Activated naive CD4-positive, alpha-beta T cell treated with anti-CD3 and anti-CD28 coated beads, Interleukin-2, amount 50 U/mL, for 16 hours (primary cell): ENCODE measurements around the gene POC5.
"Not testable (repeated sequence)": the region's sequence is repeated elsewhere in the genome, so short reads cannot be mapped to it uniquely, and the experiment has no call there.

ENCODE experiments used
- DNase-seq: peaks from one replicate; pipeline ENCODE4 v3.0.0-alpha.2; 2020

The POC5 gene

GRCh38 chr5:75717082-75717922 lies at the start of gene POC5:
POC5 (minus strand) TSS chr5:75717437; CDS start chr5:75712937, 4,500 bp downstream.
- DNase-seq, result peak; percentile 99

- no peak for DNase-seq
Observed at GRCh38 chr5:75758116-75758515, 40.9 kb upstream of the POC5 start.

- no peak for DNase-seq
Observed at GRCh38 chr5:75756981-75757380, 39.7 kb upstream of the POC5 start.

- no peak for DNase-seq
Observed at GRCh38 chr5:75756211-75756610, 39.0 kb upstream of the POC5 start.

GRCh38 chr5:75753182-75753581 lies 35.9 kb upstream of the POC5 start:
- no peak for DNase-seq

GRCh38 chr5:75744355-75744754 lies 27.1 kb upstream of the POC5 start:
- DNase-seq, result no peak

GRCh38 chr5:75736273-75736672 lies 19.0 kb upstream of the POC5 start:
- DNase-seq, result no peak

- peak; percentile 12 for DNase-seq
Observed at GRCh38 chr5:75734913-75735789, 17.9 kb upstream of the POC5 start.

GRCh38 chr5:75733767-75734166 lies 16.5 kb upstream of the POC5 start:
- DNase-seq, result no peak

GRCh38 chr5:75731515-75731914 lies 14.3 kb upstream of the POC5 start:
- not testable (repeated sequence) for DNase-seq

GRCh38 chr5:75729321-75729720 lies 12.1 kb upstream of the POC5 start:
- DNase-seq, result no peak

GRCh38 chr5:75727931-75728330 lies 10.7 kb upstream of the POC5 start:
- DNase-seq, result no peak

- not testable (repeated sequence) for DNase-seq
Observed at GRCh38 chr5:75726224-75726623, 9.0 kb upstream of the POC5 start.

GRCh38 chr5:75723378-75723777 lies 6.1 kb upstream of the POC5 start:
- DNase-seq, result no peak

- no peak for DNase-seq
Observed at GRCh38 chr5:75721573-75721972, 4.3 kb upstream of the POC5 start.

- no peak for DNase-seq
Observed at GRCh38 chr5:75720882-75721281, 3.6 kb upstream of the POC5 start.

- peak; percentile 12 for DNase-seq
Observed at GRCh38 chr5:75716715-75717081, 539 bp downstream of the POC5 start.

GRCh38 chr5:75712091-75712490 lies 5.1 kb downstream of the POC5 start:
- DNase-seq, result no peak

GRCh38 chr5:75711151-75711550 lies 6.1 kb downstream of the POC5 start:
- no peak for DNase-seq

- no peak for DNase-seq
Observed at GRCh38 chr5:75710637-75711036, 6.6 kb downstream of the POC5 start.

GRCh38 chr5:75707911-75708509 lies 9.2 kb downstream of the POC5 start:
- no peak for DNase-seq

GRCh38 chr5:75706775-75707174 lies 10.5 kb downstream of the POC5 start:
- no peak for DNase-seq

- no peak for DNase-seq
Observed at GRCh38 chr5:75706016-75706415, 11.2 kb downstream of the POC5 start.

- DNase-seq, result no peak
Observed at GRCh38 chr5:75701856-75702255, 15.4 kb downstream of the POC5 start.
